Adipose tissue (tissue), 3 donors: ENCODE measurements around the gene NFE2L1. TPM values are rescaled to one million over a fixed set of nuclear protein-coding genes. Genes with fewer than 3 reads are reported as not detected.

ENCODE experiments used
- H3K27ac ChIP-seq: one replicate; pipeline ENCODE4 v1.5.1; 2013; ENCODE audit warnings: low read depth, low read length
- WGBS, 3 donors: extraction: QIAGEN DNeasy Blood & Tissue Kit; methylation state at CpG; one replicate each; pipeline ENCODE4 v1.1.7; 2013; 5-methylcytosine and 5-hydroxymethylcytosine counted together
- polyA plus RNA-seq, 3 donors: library from polyadenylated mRNA; stranded (reverse); fragments of 200-250 nt; gene quantifications; one replicate each; pipeline ENCODE4 v1.2.3, GENCODE V29; 2013
- donor health status: healthy with polysubstance abuse.
- donor health status: Bipolar disorder and iron deficiency.
- donor health status: healthy.

The NFE2L1 gene
- polyA plus RNA-seq, 3 donors: 29.9 to 183 (median 91.0) TPM

- H3K27ac ChIP-seq: no peak overlapping the region
- WGBS, 3 donors: 88 to 95% (median 91%) methylated on average over 2 of the region's 2 CpGs
These were observed 9.5 kb upstream of the NFE2L1 start for GRCh38 chr17:48038687-48039086.

- WGBS, 3 donors: 75 to 86% (median 83%) methylated on average over 2 of the region's 2 CpGs
- H3K27ac ChIP-seq: no peak overlapping the region
These were observed 5.0 kb upstream of the NFE2L1 start for GRCh38 chr17:48043176-48043575.

- 78 to 91% (median 83%) methylated on average over 4 of the region's 4 CpGs for WGBS, 3 donors
- H3K27ac ChIP-seq: no peak overlapping the region
These were observed 3.3 kb upstream of the NFE2L1 start for GRCh38 chr17:48044851-48045250.

GRCh38 chr17:48045316-48046001 is 2.7 kb upstream of the NFE2L1 start:
- no peak overlapping the region for H3K27ac ChIP-seq

GRCh38 chr17:48046296-48046695 is 1.9 kb upstream of the NFE2L1 start:
- no peak overlapping the region for H3K27ac ChIP-seq
- 85 to 93% (median 93%) methylated on average over 7 of the region's 7 CpGs for WGBS, 3 donors

More at GRCh38 chr17:48045316-48046001, 2.7 kb upstream of the NFE2L1 start:
- WGBS, 3 donors: 44 to 58% (median 58%) methylated on average over 8 of the region's 8 CpGs

GRCh38 chr17:48047113-48047740 is 932 bp upstream of the NFE2L1 start:
- 6 to 7% (median 6%) methylated on average over 26 of the region's 26 CpGs for WGBS, 3 donors
- peak overlapping the region; percentile 7 for H3K27ac ChIP-seq

GRCh38 chr17:48048384-48049126 is 396 bp downstream of the NFE2L1 start:
- peak overlapping the region; percentile 87 for H3K27ac ChIP-seq
- WGBS, 3 donors: 0 to 1% (median 0%) methylated on average over 46 to 53 of the region's 53 CpGs

GRCh38 chr17:48051283-48051682 is 3.1 kb downstream of the NFE2L1 start:
- 65 to 82% (median 74%) methylated on average over 10 of the region's 10 CpGs for WGBS, 3 donors

GRCh38 chr17:48051706-48052486 is 3.7 kb downstream of the NFE2L1 start:
- no peak overlapping the region for H3K27ac ChIP-seq
- WGBS, 3 donors: 47 to 58% (median 48%) methylated on average over 5 of the region's 5 CpGs

More at GRCh38 chr17:48051283-48051682, 3.1 kb downstream of the NFE2L1 start:
- no peak overlapping the region for H3K27ac ChIP-seq

- peak overlapping the region; percentile 46 for H3K27ac ChIP-seq
- 24 to 35% (median 31%) methylated on average over 5 of the region's 5 CpGs for WGBS, 3 donors
These were observed 5.0 kb downstream of the NFE2L1 start for GRCh38 chr17:48052956-48053757.

GRCh38 chr17:48053758-48054237 is 5.6 kb downstream of the NFE2L1 start:
- H3K27ac ChIP-seq: no peak overlapping the region
- 25 to 45% (median 34%) methylated on average over 6 of the region's 6 CpGs for WGBS, 3 donors

- no peak overlapping the region for H3K27ac ChIP-seq
- WGBS, 3 donors: 44 to 60% (median 46%) methylated on average over 31 to 34 of the region's 34 CpGs
These were observed 6.4 kb downstream of the NFE2L1 start for GRCh38 chr17:48054238-48055185.

- no peak overlapping the region for H3K27ac ChIP-seq
- WGBS, 3 donors: 69 to 85% (median 71%) methylated on average over 5 of the region's 5 CpGs
These were observed 7.5 kb downstream of the NFE2L1 start for GRCh38 chr17:48055531-48056245.

GRCh38 chr17:48056246-48056745 is 8.1 kb downstream of the NFE2L1 start:
- 86 to 95% (median 94%) methylated on average over 10 of the region's 10 CpGs for WGBS, 3 donors
- no peak overlapping the region for H3K27ac ChIP-seq

- no peak overlapping the region for H3K27ac ChIP-seq
- 76 to 88% (median 86%) methylated on average over 2 of the region's 2 CpGs for WGBS, 3 donors
These were observed 8.7 kb downstream of the NFE2L1 start for GRCh38 chr17:48056879-48057278.

- WGBS, 3 donors: 56 to 77% (median 76%) methylated on average over 4 of the region's 4 CpGs
These were observed 9.5 kb downstream of the NFE2L1 start for GRCh38 chr17:48057626-48058025.

More at GRCh38 chr17:48057626-48058025, 9.5 kb downstream of the NFE2L1 start:
- no peak overlapping the region for H3K27ac ChIP-seq
